Osteoblast (primary cell): Measurements from ENCODE around the gene BRD2. TPM values are rescaled to one million over a fixed set of nuclear protein-coding genes. Genes with fewer than 3 reads are reported as not detected.
"Not testable (repeated sequence)": the region's sequence is repeated elsewhere in the genome, so short reads cannot be mapped to it uniquely, and the experiment has no call there.

Experiments
- DNase-seq: peaks from one replicate; pipeline ENCODE4 v3.0.0; 2011; ENCODE audit warnings: low spot score, mixed read lengths; ENCODE audit not compliant: insufficient read length; ENCODE audit errors: missing footprints
- H2AFZ ChIP-seq: 2 replicates; pipeline ENCODE4 v1.6.0; 2011; ENCODE audit warnings: mild to moderate bottlenecking, low read length
- H3K27ac ChIP-seq: 2 replicates; pipeline ENCODE4 v1.5.1; 2011; ENCODE audit warnings: mild to moderate bottlenecking, low read depth, low read length, moderate library complexity
- H3K27me3 ChIP-seq: 2 replicates; pipeline ENCODE4 v1.6.0; 2012; ENCODE audit warnings: mild to moderate bottlenecking, control low read depth, inconsistent platforms, low read length, moderate library complexity; ENCODE audit not compliant: insufficient read depth
- H3K36me3 ChIP-seq: 2 replicates; pipeline ENCODE4 v1.5.1; 2011; ENCODE audit warnings: mild to moderate bottlenecking, low read length, control low read depth, moderate library complexity; ENCODE audit not compliant: insufficient read depth
- H3K4me1 ChIP-seq: 2 replicates; pipeline ENCODE4 v1.5.1; 2011; ENCODE audit warnings: mild to moderate bottlenecking, low read length, control low read depth, moderate library complexity; ENCODE audit not compliant: insufficient read depth
- H3K4me2 ChIP-seq: 2 replicates; pipeline ENCODE4 v1.6.0; 2011; ENCODE audit warnings: mild to moderate bottlenecking, low read length; ENCODE audit not compliant: insufficient read depth
- H3K4me3 ChIP-seq: fragments of 200-600 bp; sonication (generic); 3 replicates; pipeline ENCODE4 v1.5.1; 2012; ENCODE audit warnings: mild to moderate bottlenecking, low read length, inconsistent platforms; ENCODE audit not compliant: insufficient read depth
- H3K79me2 ChIP-seq: 2 replicates; pipeline ENCODE4 v1.6.0; 2012; ENCODE audit warnings: mild to moderate bottlenecking, low read length, control low read depth, inconsistent platforms; ENCODE audit not compliant: insufficient read depth
- H3K9me3 ChIP-seq: 2 replicates; pipeline ENCODE4 v1.5.1; 2011; ENCODE audit warnings: low read depth, low read length, control low read depth
- H4K20me1 ChIP-seq: 2 replicates; pipeline ENCODE4 v1.6.0; 2012; ENCODE audit warnings: mild to moderate bottlenecking, low read length, control low read depth; ENCODE audit not compliant: insufficient read depth
- total RNA-seq: library from RNA; depleted of rRNA; stranded (reverse); fragments of >200 nt; gene quantifications from 2 replicates; pipeline ENCODE4 v1.2.3, GENCODE V29; 2012
- TF ChIP-seq, protein P1 (sequence below): IDR thresholded peaks from 2 replicates; pipeline ENCODE4 v1.5.1; 2011; ENCODE audit warnings: mild to moderate bottlenecking, low read depth, low read length, moderate library complexity; ENCODE audit errors: extremely low read depth

Gene BRD2
- total RNA-seq, 1 donor, result 119 TPM

DNA sequence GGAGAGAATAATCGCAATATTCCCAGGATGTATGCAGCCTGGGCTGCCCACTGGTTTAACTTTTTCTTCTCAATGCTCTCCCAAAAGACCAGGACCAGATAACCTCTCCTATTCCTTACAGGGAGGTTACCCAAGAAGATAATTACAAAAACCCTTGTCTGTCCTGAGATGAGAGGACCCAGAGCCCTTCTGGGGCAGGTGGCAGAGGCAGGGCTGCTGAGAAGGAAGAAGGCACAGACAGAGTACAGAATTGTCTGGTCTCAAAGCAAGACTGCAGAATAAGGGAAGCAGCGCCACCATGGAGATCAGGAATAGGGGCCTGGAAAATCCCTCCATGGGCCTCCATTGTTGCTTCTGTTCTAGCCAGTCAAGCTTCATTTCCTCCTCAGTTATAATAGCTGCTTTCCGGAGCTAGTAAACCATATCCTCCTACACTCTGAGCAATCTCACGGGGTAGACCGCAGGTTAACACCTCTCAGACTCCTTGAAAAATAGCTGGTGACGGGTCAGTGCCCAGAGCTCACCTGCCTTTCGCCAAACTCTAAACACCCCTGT is 27.1 kb upstream of the BRD2 start:
- H3K27me3 ChIP-seq, result peaks cover 31% of the 10 kb centered on the region
- no peaks in the 10 kb centered on the region for H3K79me2 ChIP-seq
- H2AFZ ChIP-seq, result no peak overlapping the region
- DNase-seq, result no peak
- peak overlapping the region; percentile 79 for H3K4me2 ChIP-seq
- H3K27ac ChIP-seq, result no peak overlapping the region
- H3K4me3 ChIP-seq, result no peak overlapping the region
- TF ChIP-seq, protein P1, sequence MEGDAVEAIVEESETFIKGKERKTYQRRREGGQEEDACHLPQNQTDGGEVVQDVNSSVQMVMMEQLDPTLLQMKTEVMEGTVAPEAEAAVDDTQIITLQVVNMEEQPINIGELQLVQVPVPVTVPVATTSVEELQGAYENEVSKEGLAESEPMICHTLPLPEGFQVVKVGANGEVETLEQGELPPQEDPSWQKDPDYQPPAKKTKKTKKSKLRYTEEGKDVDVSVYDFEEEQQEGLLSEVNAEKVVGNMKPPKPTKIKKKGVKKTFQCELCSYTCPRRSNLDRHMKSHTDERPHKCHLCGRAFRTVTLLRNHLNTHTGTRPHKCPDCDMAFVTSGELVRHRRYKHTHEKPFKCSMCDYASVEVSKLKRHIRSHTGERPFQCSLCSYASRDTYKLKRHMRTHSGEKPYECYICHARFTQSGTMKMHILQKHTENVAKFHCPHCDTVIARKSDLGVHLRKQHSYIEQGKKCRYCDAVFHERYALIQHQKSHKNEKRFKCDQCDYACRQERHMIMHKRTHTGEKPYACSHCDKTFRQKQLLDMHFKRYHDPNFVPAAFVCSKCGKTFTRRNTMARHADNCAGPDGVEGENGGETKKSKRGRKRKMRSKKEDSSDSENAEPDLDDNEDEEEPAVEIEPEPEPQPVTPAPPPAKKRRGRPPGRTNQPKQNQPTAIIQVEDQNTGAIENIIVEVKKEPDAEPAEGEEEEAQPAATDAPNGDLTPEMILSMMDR, result no peak
- H4K20me1 ChIP-seq, result no peaks in the 10 kb centered on the region
- H3K4me1 ChIP-seq, result no peaks in the 10 kb centered on the region
- H3K36me3 ChIP-seq, result no peaks in the 10 kb centered on the region
- no peaks in the 10 kb centered on the region for H3K9me3 ChIP-seq

DNA sequence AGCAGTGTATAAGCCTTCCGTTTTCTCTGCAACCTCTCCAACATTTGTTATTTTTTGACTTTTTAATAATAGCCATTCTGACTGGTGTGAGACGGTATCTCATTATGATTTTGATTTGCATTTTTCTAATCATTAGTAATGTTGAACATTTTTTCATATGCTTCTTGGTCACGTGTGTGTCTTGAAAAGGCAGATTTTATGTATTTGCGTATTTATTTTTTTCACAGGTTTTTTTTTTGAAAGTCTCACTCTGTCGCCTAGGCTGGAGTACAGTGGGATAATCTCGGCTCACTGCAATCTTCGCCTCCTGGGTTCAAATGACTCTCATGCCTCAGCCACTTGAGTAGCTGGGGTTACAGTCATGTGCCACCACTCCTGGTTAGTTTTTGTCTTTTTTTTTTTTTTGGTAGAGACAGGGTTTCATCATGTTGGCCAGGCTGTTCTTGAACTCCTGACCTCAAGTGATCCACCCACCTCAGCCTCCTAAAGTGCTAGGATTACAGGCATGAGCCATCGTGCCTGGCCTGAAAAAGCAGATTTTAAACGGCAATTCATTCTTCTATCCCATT is 25.8 kb upstream of the BRD2 start:
- H3K79me2 ChIP-seq, DNase-seq, H2AFZ ChIP-seq, H3K27ac ChIP-seq, H3K4me1 ChIP-seq, H3K4me3 ChIP-seq, H3K4me2 ChIP-seq, H3K9me3 ChIP-seq, H4K20me1 ChIP-seq, H3K36me3 ChIP-seq: not testable (repeated sequence)
- peaks cover 19% of the 10 kb centered on the region for H3K27me3 ChIP-seq

DNA sequence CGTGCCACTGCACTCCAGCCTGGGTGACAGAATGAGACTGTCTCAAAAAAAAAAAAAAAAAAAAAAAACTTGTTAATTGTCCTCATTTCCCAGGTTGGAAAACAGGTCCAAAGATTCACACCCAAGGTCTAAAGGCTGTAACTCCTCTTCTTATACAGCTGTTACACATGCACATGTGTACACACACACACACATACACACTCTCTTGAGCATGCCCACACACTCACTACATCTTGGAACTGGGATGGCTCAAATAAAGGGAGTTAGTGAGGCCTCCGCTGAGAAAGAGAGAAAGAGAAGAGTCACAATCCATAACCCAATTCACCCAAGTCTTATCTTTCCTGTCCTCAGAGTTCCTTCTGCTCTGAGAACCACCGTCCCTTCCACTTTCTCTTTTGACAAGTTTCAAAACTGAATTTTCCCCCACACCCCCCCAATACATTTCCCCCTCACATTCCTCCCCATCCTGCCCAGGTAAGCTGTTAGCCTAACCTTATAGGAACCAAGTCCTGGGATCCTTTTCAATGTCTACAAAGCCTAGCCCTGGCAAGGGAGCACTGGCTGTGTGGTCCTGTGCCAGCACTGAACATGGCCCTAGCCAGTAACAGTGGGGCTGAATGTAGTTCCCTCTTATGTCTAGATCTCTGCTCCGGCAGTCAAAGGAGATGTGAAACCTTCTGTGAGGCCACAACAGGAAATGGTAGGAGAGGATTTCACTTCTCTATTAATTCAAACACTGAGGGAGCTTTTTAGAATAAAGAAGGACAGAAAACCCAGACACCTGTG is 24.3 kb upstream of the BRD2 start:
- DNase-seq, result no peak
- TF ChIP-seq, protein P1, result no peak
- H2AFZ ChIP-seq, result no peak overlapping the region
- no peaks in the 10 kb centered on the region for H3K36me3 ChIP-seq
- no peaks in the 10 kb centered on the region for H4K20me1 ChIP-seq
- H3K4me2 ChIP-seq, result no peak overlapping the region
- H3K27ac ChIP-seq, result no peak overlapping the region
- H3K9me3 ChIP-seq, result no peaks in the 10 kb centered on the region
- no peak overlapping the region for H3K4me3 ChIP-seq
- no peaks in the 10 kb centered on the region for H3K79me2 ChIP-seq
- H3K4me1 ChIP-seq, result no peaks in the 10 kb centered on the region
- peaks cover 14% of the 10 kb centered on the region for H3K27me3 ChIP-seq

DNA sequence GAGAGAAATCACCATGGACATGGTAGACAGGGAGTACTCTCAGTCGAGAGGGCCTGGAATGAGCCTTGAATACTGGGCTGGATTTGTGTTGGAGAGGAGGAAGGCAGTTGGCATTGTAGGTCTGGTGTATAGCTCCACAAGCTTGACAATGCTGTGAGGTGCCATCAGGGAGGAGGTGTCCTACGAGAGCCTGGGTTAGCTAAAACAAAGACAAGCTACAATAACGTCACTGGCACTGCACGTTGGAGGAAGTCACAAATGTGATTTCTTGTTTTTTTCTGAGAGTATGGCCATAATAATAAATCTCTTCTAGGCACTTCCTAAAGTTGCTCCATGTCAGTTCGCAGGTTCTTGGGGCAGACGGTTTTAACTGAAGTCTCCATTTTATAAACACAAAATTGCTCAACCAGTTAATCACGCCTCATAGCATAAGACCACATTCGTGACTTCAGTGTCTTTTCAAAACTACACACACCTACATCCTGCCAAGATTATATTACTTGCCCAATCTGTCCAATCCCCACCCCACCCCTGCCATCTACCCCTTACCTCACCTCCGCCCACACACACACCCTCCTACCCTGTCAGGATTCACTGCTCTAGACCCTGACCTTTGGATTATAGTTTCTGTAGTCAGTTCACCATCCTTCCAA is 23.2 kb upstream of the BRD2 start:
- Histone ChIP-seq H3K4me2 (no peak overlapping the region), H3K36me3 (no peaks in the 10 kb centered on the region), H3K27ac (no peak overlapping the region), H2AFZ (no peak overlapping the region), H3K79me2 (no peaks in the 10 kb centered on the region), H3K4me1 (no peaks in the 10 kb centered on the region), H3K9me3 (no peaks in the 10 kb centered on the region), H3K4me3 (no peak overlapping the region), H3K27me3 (peaks cover 2% of the 10 kb centered on the region), H4K20me1 (no peaks in the 10 kb centered on the region)
- DNase-seq, result no peak
- TF ChIP-seq, protein P1, result no peak
